ENCODE results near the gene GPANK1. TPM values are rescaled to one million over a fixed set of nuclear protein-coding genes. Genes with fewer than 3 reads are reported as not detected.

GPANK1 gene
- total RNA-seq, 1 experiment from 2014 or later, result 26.8 TPM

- H3K9me3 ChIP-seq (ENCODE audit: control insufficient read depth, low read depth, low read length), result no peaks in the 10 kb centered on the region
- no peak overlapping the region for H2BK20ac ChIP-seq (ENCODE audit: low read depth, low read length, poor library complexity, severe bottlenecking)
- peak overlapping the region; percentile 96 for H3K4me2 ChIP-seq (ENCODE audit: insufficient read depth, insufficient read length, low read length)
- H4K8ac ChIP-seq (replicated peaks; ENCODE audit: insufficient read length, low read depth, low read length), result no peak overlapping the region
- no peak overlapping the region for H2AK5ac ChIP-seq (ENCODE audit: insufficient read length, low read length)
- H3K4ac ChIP-seq (ENCODE audit: low read depth, low read length), result no peak overlapping the region
- H3K27me3 ChIP-seq (ENCODE audit: insufficient read depth, low read length), result no peaks in the 10 kb centered on the region
- H3K79me1 ChIP-seq (ENCODE audit: insufficient read depth, low read depth, low read length, poor library complexity, severe bottlenecking), result peaks cover 16% of the 10 kb centered on the region
- peak overlapping the region; percentile 99 for H3K27ac Mint-ChIP-seq
- H4K20me1 ChIP-seq (ENCODE audit: control insufficient read depth, insufficient read depth, insufficient read length), result no peaks in the 10 kb centered on the region
- peaks cover 44 to 65% (median 56%) of the 10 kb centered on the region in 3 experiments for H3K36me3 Mint-ChIP-seq (ENCODE audit: insufficient read depth in 1 of 3, low read depth in 3 of 3)
- H3K23me2 ChIP-seq (ENCODE audit: insufficient read length, low read depth, low read length, poor library complexity, severe bottlenecking), result peaks cover 26% of the 10 kb centered on the region
- H3K9ac ChIP-seq (ENCODE audit: extremely low read depth, insufficient read length, low read length), result peak overlapping the region; percentile 89
- WGBS (ENCODE audit: extremely low coverage, insufficient read length, low lambda C conversion rate), result no CpG with 5 or more reads among the region's 17 CpGs
- H3K23ac ChIP-seq (ENCODE audit: insufficient read length, low read depth, low read length), result no peak overlapping the region
- no peak overlapping the region for H4K5ac ChIP-seq (ENCODE audit: insufficient read length, low read depth, low read length)
- no peak overlapping the region for H4K91ac ChIP-seq (ENCODE audit: insufficient read length, low read depth, low read length)
- H3K79me2 ChIP-seq (ENCODE audit: insufficient read depth, low read length), result peaks cover 8% of the 10 kb centered on the region; the same call in 1 of the 2 replicates
- peak overlapping the region; percentile 36 for H3K18ac ChIP-seq (ENCODE audit: insufficient read length, low read depth, low read length)
- H3T11ph ChIP-seq (ENCODE audit: low read length), result no peak overlapping the region
- no peaks in the 10 kb centered on the region; the same call in 1 of the 2 replicates for H3K27me3 Mint-ChIP-seq (ENCODE audit: low read depth)
- no peak overlapping the region for H2BK12ac ChIP-seq (ENCODE audit: insufficient read length, low read depth, low read length)
- H3K27ac ChIP-seq (ENCODE audit: insufficient read length, low read depth, low read length), result peak overlapping the region; percentile 87
- DNase-seq, result no peak
- H2BK120ac ChIP-seq (ENCODE audit: low read depth, low read length, poor library complexity, severe bottlenecking), result no peak overlapping the region
- H3K9me3 Mint-ChIP-seq, result no peaks in the 10 kb centered on the region
- H3K4me1 ChIP-seq (ENCODE audit: insufficient read depth, low read length), result no peaks in the 10 kb centered on the region
- H3K4me1 Mint-ChIP-seq, result peaks cover 34 to 45% of the 10 kb centered on the region in 2 experiments
- H2BK5ac ChIP-seq (ENCODE audit: insufficient read length, low read length), result no peak overlapping the region
- H3K14ac ChIP-seq (ENCODE audit: insufficient read depth, low read length), result peak overlapping the region; percentile 4
- H2AFZ ChIP-seq (ENCODE audit: low read length), result no peak overlapping the region
- no peak overlapping the region for H3K56ac ChIP-seq (ENCODE audit: insufficient read length, low read depth, low read length)
- H2BK15ac ChIP-seq (ENCODE audit: low read depth, low read length), result no peak overlapping the region
- TF ChIP-seq CTCF (conservative IDR thresholded peaks at IDR 0.05), result no peak
- peak overlapping the region; percentile 99 for H3K4me3 Mint-ChIP-seq
Observed at GRCh38 chr6:31663961-31664789, 622 bp downstream of the GPANK1 start.
